HEK293 (cell line): ENCODE results near the gene JAK3.

ENCODE experiments used
- EGR2 ChIP-seq: fragments of 450-650 bp; formaldehyde crosslinking; IDR thresholded peaks from 2 replicates; pipeline ENCODE4 v1.5.1; 2016; ENCODE audit warnings: low read depth, missing biosample characterization, missing genetic modification characterization
- GLIS1 ChIP-seq: fragments of 450-650 bp; formaldehyde crosslinking; IDR thresholded peaks from 2 replicates; pipeline ENCODE4 v1.5.1; 2016; ENCODE audit warnings: missing biosample characterization, missing genetic modification characterization
- MEIS1 ChIP-seq: sonication (generic); formaldehyde crosslinking; IDR thresholded peaks from 2 replicates; pipeline ENCODE4 v1.8.1; 2022; ENCODE audit warnings: missing genetic modification reagents, mild to moderate bottlenecking, borderline replicate concordance
- SALL2 ChIP-seq: fragments of 450-650 bp; formaldehyde crosslinking; IDR thresholded peaks from 2 replicates; pipeline ENCODE4 v1.5.0; 2017; ENCODE audit warnings: missing biosample characterization, mild to moderate bottlenecking, missing genetic modification characterization, borderline replicate concordance
- SP2 ChIP-seq: fragments of 450-650 bp; formaldehyde crosslinking; IDR thresholded peaks from 2 replicates; pipeline ENCODE4 v1.5.1; 2016; ENCODE audit warnings: missing biosample characterization, missing genetic modification characterization
- SP3 ChIP-seq: fragments of 450-650 bp; formaldehyde crosslinking; IDR thresholded peaks from 2 replicates; pipeline ENCODE4 v1.5.1; 2016; ENCODE audit warnings: missing biosample characterization, missing genetic modification characterization
- WT1 ChIP-seq: fragments of 450-650 bp; formaldehyde crosslinking; IDR thresholded peaks from 2 replicates; pipeline ENCODE4 v1.5.1; 2016; ENCODE audit warnings: missing biosample characterization, missing genetic modification characterization
- ZBTB7A ChIP-seq: fragments of 450-650 bp; formaldehyde crosslinking; IDR thresholded peaks from 2 replicates; pipeline ENCODE4 v1.5.1; 2016; ENCODE audit warnings: low read depth, missing biosample characterization, missing genetic modification characterization
- ZNF146 ChIP-seq: fragments of 450-650 bp; formaldehyde crosslinking; IDR thresholded peaks from 2 replicates; pipeline ENCODE4 v1.5.1; 2016; ENCODE audit warnings: missing biosample characterization, missing genetic modification characterization
- ZNF221 ChIP-seq: fragments of 450-650 bp; formaldehyde crosslinking; IDR thresholded peaks from 2 replicates; pipeline ENCODE4 v1.5.1; 2017; ENCODE audit warnings: missing biosample characterization, missing genetic modification characterization, borderline replicate concordance
- ZNF23 ChIP-seq: fragments of 450-650 bp; formaldehyde crosslinking; IDR thresholded peaks from 2 replicates; pipeline ENCODE4 v1.5.1; 2016; ENCODE audit warnings: missing biosample characterization, missing genetic modification characterization, borderline replicate concordance
- ZNF274 ChIP-seq, 2 experiments: fragments of 200-500 bp in 1 of 2; fragments of 450-650 bp in 1 of 2; sonication (Bioruptor generic) in 1 of 2; formaldehyde crosslinking in 1 of 2; IDR thresholded peaks; 2 replicates each; pipeline versions ENCODE4 v1.5.1 to v1.6.1; 2014 to 2016; ENCODE audit warnings: borderline replicate concordance in 1 of 2, inconsistent platforms in 1 of 2, low read length in 1 of 2, missing biosample characterization in 1 of 2, missing genetic modification characterization in 1 of 2
- ZNF335 ChIP-seq: fragments of 450-650 bp; formaldehyde crosslinking; conservative IDR thresholded peaks from 2 replicates; pipeline ENCODE4 v1.5.1; 2016; ENCODE audit warnings: missing biosample characterization, missing genetic modification characterization
- ZNF404 ChIP-seq: fragments of 450-650 bp; formaldehyde crosslinking; IDR thresholded peaks from 2 replicates; pipeline ENCODE4 v1.5.1; 2017; ENCODE audit warnings: missing biosample characterization, missing genetic modification characterization
- ZNF433 ChIP-seq: fragments of 450-650 bp; formaldehyde crosslinking; IDR thresholded peaks from 2 replicates; pipeline ENCODE4 v1.5.1; 2016; ENCODE audit warnings: missing biosample characterization, missing genetic modification characterization, low read depth
- ZNF555 ChIP-seq: fragments of 450-650 bp; formaldehyde crosslinking; conservative IDR thresholded peaks from 2 replicates; pipeline ENCODE4 v1.5.1; 2017; ENCODE audit warnings: missing biosample characterization, mild to moderate bottlenecking, missing genetic modification characterization, inconsistent platforms
- ZNF596 ChIP-seq: fragments of 450-650 bp; IDR thresholded peaks from 2 replicates; pipeline ENCODE4 v1.5.0; 2018; ENCODE audit warnings: missing biosample characterization, mild to moderate bottlenecking, missing genetic modification characterization, moderate library complexity
- ZNF610 ChIP-seq: fragments of 450-650 bp; formaldehyde crosslinking; IDR thresholded peaks from 2 replicates; pipeline ENCODE4 v1.5.1; 2016; ENCODE audit warnings: missing biosample characterization, missing genetic modification characterization, borderline replicate concordance
- ZNF621 ChIP-seq: fragments of 450-650 bp; formaldehyde crosslinking; IDR thresholded peaks from 2 replicates; pipeline ENCODE4 v1.5.1; 2017; ENCODE audit warnings: missing biosample characterization, missing genetic modification characterization
- ZNF629 ChIP-seq: fragments of 450-650 bp; formaldehyde crosslinking; IDR thresholded peaks from 2 replicates; pipeline ENCODE4 v1.5.1; 2017; ENCODE audit warnings: missing biosample characterization, missing genetic modification characterization
- ZNF660 ChIP-seq: fragments of 450-650 bp; IDR thresholded peaks from 2 replicates; pipeline ENCODE4 v1.5.1; 2018; ENCODE audit warnings: missing biosample characterization, mild to moderate bottlenecking, missing genetic modification characterization
- ZNF785 ChIP-seq: fragments of 450-650 bp; formaldehyde crosslinking; IDR thresholded peaks from 2 replicates; pipeline ENCODE4 v1.5.1; 2016; ENCODE audit warnings: missing biosample characterization, missing genetic modification characterization
- TF ChIP-seq, protein P1 (sequence below): fragments of 450-650 bp; formaldehyde crosslinking; IDR thresholded peaks from 2 replicates; pipeline ENCODE4 v1.5.1; 2016; ENCODE audit warnings: missing biosample characterization, missing genetic modification characterization
- TF ChIP-seq, protein P2 (sequence below): fragments of 450-650 bp; formaldehyde crosslinking; IDR thresholded peaks from 2 replicates; pipeline ENCODE4 v1.5.1; 2016; ENCODE audit warnings: missing biosample characterization, missing genetic modification characterization
- TF ChIP-seq, protein P3 (sequence below): fragments of 450-650 bp; formaldehyde crosslinking; IDR thresholded peaks from 2 replicates; pipeline ENCODE4 v1.5.1; 2016; ENCODE audit warnings: missing biosample characterization, missing genetic modification characterization, low read depth
- TF ChIP-seq, protein P4 (sequence below): fragments of 450-650 bp; formaldehyde crosslinking; IDR thresholded peaks from 2 replicates; pipeline ENCODE4 v1.5.1; 2016; ENCODE audit warnings: missing biosample characterization, missing genetic modification characterization
- TF ChIP-seq, protein P5 (sequence below): fragments of 450-650 bp; formaldehyde crosslinking; IDR thresholded peaks from 2 replicates; pipeline ENCODE4 v1.5.1; 2016; ENCODE audit warnings: missing biosample characterization, missing genetic modification characterization

Gene JAK3

DNA sequence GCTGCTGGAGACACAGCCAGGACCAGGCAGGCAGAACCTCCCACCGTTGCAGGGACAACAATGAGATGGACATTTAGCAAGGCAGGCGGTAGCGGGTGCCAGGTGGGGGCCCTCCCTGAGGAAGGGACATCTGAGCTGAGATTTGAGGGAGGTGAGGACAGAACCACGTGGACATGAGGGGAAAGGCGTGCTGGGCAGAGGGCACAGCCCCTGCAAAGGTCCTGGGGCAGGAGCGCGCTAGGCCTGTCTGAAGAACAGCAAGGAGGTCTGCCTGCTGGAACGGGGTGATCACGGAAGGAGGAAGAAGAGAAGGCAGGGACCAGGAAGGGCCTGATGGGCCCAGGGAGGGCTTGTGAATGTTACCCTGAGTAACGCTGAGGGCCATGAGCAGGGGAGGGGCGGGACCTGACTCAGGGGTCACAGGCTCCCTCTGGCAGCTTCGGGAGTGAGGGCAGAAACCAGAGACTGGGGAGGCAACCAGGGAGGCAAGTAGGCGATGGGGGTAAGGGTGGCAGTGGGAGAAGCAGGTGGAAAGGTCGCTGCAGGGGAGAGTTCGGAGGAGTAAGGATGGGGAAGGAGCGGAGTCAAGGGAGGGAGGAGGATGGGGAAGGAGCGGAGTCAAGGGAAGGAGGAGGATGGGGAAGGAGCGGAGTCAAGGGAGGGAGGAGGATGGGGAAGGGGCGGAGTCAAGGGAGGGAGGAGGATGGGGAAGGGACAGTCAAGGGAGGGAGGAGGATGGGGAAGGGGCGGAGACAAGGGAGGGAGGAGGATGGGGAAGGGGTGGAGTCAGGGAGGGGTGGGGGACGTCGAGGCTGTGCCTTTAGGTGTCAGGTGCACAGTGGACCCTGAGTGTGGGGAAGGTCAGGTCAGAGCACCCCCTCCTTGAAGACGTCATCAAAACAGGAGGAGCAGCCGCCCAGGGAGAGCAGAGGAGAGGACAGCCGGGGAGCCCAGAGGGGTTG, 68.5 kb downstream of the JAK3 start (continued):
- peak; percentile 32; the same call in 1 of the 2 replicates for TF ChIP-seq ZBTB7A (tag by site-specific recombination)
- no peak for TF ChIP-seq MEIS1 (CRISPR knock-in tag)
- TF ChIP-seq ZNF146 (tag by site-specific recombination) = no peak
- no peak for TF ChIP-seq ZNF274 (IDR thresholded peaks at IDR 0.05; ENCODE audit: low read length)
- TF ChIP-seq ZNF274 (tag by site-specific recombination; IDR thresholded peaks at IDR 0.05; ENCODE audit: borderline replicate concordance) = no peak
- no peak for TF ChIP-seq ZNF596 (tag by site-specific recombination)
- TF ChIP-seq, protein P1, sequence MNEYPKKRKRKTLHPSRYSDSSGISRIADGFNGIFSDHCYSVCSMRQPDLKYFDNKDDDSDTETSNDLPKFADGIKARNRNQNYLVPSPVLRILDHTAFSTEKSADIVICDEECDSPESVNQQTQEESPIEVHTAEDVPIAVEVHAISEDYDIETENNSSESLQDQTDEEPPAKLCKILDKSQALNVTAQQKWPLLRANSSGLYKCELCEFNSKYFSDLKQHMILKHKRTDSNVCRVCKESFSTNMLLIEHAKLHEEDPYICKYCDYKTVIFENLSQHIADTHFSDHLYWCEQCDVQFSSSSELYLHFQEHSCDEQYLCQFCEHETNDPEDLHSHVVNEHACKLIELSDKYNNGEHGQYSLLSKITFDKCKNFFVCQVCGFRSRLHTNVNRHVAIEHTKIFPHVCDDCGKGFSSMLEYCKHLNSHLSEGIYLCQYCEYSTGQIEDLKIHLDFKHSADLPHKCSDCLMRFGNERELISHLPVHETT (tag by site-specific recombination) = no peak
- TF ChIP-seq ZNF785 (tag by site-specific recombination) = no peak
- no peak for TF ChIP-seq ZNF404 (tag by site-specific recombination)
- TF ChIP-seq, protein P2, sequence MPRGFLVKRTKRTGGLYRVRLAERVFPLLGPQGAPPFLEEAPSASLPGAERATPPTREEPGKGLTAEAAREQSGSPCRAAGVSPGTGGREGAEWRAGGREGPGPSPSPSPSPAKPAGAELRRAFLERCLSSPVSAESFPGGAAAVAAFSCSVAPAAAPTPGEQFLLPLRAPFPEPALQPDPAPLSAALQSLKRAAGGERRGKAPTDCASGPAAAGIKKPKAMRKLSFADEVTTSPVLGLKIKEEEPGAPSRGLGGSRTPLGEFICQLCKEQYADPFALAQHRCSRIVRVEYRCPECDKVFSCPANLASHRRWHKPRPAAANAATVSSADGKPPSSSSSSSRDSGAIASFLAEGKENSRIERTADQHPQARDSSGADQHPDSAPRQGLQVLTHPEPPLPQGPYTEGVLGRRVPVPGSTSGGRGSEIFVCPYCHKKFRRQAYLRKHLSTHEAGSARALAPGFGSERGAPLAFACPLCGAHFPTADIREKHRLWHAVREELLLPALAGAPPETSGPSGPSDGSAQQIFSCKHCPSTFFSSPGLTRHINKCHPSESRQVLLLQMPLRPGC (tag by site-specific recombination) = no peak
- TF ChIP-seq ZNF23 (tag by site-specific recombination) = no peak
- TF ChIP-seq ZNF555 (tag by site-specific recombination) = no peak
- no peak for TF ChIP-seq ZNF660 (tag by site-specific recombination)
- TF ChIP-seq EGR2 = peak; percentile 93
- TF ChIP-seq, protein P3, sequence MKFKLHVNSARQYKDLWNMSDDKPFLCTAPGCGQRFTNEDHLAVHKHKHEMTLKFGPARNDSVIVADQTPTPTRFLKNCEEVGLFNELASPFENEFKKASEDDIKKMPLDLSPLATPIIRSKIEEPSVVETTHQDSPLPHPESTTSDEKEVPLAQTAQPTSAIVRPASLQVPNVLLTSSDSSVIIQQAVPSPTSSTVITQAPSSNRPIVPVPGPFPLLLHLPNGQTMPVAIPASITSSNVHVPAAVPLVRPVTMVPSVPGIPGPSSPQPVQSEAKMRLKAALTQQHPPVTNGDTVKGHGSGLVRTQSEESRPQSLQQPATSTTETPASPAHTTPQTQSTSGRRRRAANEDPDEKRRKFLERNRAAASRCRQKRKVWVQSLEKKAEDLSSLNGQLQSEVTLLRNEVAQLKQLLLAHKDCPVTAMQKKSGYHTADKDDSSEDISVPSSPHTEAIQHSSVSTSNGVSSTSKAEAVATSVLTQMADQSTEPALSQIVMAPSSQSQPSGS (tag by site-specific recombination) = peak; percentile 80
- TF ChIP-seq, protein P4, sequence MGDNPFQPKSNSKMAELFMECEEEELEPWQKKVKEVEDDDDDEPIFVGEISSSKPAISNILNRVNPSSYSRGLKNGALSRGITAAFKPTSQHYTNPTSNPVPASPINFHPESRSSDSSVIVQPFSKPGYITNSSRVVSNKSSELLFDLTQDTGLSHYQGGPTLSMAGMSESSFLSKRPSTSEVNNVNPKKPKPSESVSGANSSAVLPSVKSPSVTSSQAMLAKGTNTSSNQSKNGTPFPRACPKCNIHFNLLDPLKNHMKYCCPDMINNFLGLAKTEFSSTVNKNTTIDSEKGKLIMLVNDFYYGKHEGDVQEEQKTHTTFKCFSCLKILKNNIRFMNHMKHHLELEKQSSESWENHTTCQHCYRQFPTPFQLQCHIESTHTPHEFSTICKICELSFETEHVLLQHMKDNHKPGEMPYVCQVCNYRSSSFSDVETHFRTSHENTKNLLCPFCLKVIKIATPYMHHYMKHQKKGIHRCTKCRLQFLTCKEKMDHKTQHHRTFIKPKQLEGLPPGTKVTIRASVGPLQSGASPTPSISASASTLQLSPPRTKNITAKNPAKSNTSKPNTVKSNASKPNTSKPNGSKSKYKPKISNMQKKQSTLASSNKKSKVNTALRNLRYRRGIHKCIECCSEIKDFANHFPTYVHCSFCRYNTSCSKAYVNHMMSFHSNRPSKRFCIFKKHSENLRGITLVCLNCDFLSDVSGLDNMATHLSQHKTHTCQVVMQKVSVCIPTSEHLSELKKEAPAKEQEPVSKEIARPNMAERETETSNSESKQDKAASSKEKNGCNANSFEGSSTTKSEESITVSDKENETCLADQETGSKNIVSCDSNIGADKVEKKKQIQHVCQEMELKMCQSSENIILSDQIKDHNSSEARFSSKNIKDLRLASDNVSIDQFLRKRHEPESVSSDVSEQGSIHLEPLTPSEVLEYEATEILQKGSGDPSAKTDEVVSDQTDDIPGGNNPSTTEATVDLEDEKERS = no peak
- TF ChIP-seq ZNF221 (tag by site-specific recombination) = no peak
- peak; percentile 77 for TF ChIP-seq SP3 (tag by site-specific recombination)
- TF ChIP-seq SALL2 (tag by site-specific recombination) = no peak
- 0 out of 2 replicates have a peak, but pooled peaks have one; percentile 24 for TF ChIP-seq ZNF610 (tag by site-specific recombination)
- TF ChIP-seq GLIS1 (tag by site-specific recombination) = peak; percentile 93
- peak; percentile 67 for TF ChIP-seq SP2 (tag by site-specific recombination)
- peak; percentile 96 for TF ChIP-seq WT1
- peak; percentile 46 for TF ChIP-seq ZNF629 (tag by site-specific recombination)
- TF ChIP-seq, protein P5, sequence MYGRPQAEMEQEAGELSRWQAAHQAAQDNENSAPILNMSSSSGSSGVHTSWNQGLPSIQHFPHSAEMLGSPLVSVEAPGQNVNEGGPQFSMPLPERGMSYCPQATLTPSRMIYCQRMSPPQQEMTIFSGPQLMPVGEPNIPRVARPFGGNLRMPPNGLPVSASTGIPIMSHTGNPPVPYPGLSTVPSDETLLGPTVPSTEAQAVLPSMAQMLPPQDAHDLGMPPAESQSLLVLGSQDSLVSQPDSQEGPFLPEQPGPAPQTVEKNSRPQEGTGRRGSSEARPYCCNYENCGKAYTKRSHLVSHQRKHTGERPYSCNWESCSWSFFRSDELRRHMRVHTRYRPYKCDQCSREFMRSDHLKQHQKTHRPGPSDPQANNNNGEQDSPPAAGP (tag by site-specific recombination) = peak; percentile 82
- TF ChIP-seq ZNF433 (tag by site-specific recombination) = no peak
- TF ChIP-seq ZNF335 (tag by site-specific recombination) = no peak
- TF ChIP-seq ZNF621 (tag by site-specific recombination) = no peak
- TF ChIP-seq, all 188 proteins: peak for 23
